ENCODE data around the gene SYCP2L.

- TF ChIP-seq, protein P1, sequence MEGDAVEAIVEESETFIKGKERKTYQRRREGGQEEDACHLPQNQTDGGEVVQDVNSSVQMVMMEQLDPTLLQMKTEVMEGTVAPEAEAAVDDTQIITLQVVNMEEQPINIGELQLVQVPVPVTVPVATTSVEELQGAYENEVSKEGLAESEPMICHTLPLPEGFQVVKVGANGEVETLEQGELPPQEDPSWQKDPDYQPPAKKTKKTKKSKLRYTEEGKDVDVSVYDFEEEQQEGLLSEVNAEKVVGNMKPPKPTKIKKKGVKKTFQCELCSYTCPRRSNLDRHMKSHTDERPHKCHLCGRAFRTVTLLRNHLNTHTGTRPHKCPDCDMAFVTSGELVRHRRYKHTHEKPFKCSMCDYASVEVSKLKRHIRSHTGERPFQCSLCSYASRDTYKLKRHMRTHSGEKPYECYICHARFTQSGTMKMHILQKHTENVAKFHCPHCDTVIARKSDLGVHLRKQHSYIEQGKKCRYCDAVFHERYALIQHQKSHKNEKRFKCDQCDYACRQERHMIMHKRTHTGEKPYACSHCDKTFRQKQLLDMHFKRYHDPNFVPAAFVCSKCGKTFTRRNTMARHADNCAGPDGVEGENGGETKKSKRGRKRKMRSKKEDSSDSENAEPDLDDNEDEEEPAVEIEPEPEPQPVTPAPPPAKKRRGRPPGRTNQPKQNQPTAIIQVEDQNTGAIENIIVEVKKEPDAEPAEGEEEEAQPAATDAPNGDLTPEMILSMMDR (IDR thresholded peaks at IDR 0.05), result no peak
- TF ChIP-seq EZH2 (IDR thresholded peaks at IDR 0.05; ENCODE audit: borderline replicate concordance, insufficient read depth, low read depth, low read length, poor library complexity, severe bottlenecking), result no peak
These were observed 37.0 kb upstream of the SYCP2L start for GRCh38 chr6:10849901-10850300.

Measured in B cell (primary cell).